Measurements from ENCODE around the gene STAT6. TPM values are rescaled to one million over a fixed set of nuclear protein-coding genes. Genes with fewer than 3 reads are reported as not detected.

Gene STAT6
- total and polyA plus RNA-seq, 7 donors: 66.1 to 210 (median 115) TPM

- intact Hi-C loops (cut with DNase I): no loop called here
- no peak for TF ChIP-seq POLR2A (IDR thresholded peaks at IDR 0.05)
- no peak for TF ChIP-seq CTCF (IDR thresholded peaks at IDR 0.05)
- TF ChIP-seq POLR2AphosphoS5 (IDR thresholded peaks at IDR 0.05): no peak
- TF ChIP-seq EP300 (IDR thresholded peaks at IDR 0.05): no peak
- H3K36me3 ChIP-seq: no peaks in the 10 kb centered on the region
- no peaks in the 10 kb centered on the region for H3K9me3 ChIP-seq
- peaks cover 0 to 22% (median 8%) of the 10 kb centered on the region in 4 donors for H3K4me1 ChIP-seq
- 75 to 77% methylated on average over 6 of the region's 6 CpGs for WGBS, 2 donors
- no peak overlapping the region for H3K4me3 ChIP-seq
- H3K27ac ChIP-seq: no peak overlapping the region
- no peaks in the 10 kb centered on the region for H3K27me3 ChIP-seq
- DNase-seq: no peak
Measured at GRCh38 chr12:57046086-57046791, 64.9 kb downstream of the STAT6 start.

Other genes with a start within 250 kb of the STAT6 start
- gene SDR9C7, start 177.0 kb downstream of the STAT6 start, total RNA-seq: under 1 TPM in 1 of 4 donors, not detected in 3; 0.55 TPM
- gene SDR9C7, start 177.0 kb downstream of the STAT6 start, polyA plus RNA-seq: under 1 TPM in 1 of 3 donors, not detected in 2; 0.03 TPM
- 1 to 10 TPM in 1 of 4 donors, under 1 TPM in 3; under 0.01 to 1.1 (median 0.38) TPM for gene RDH16, start 153.8 kb downstream of the STAT6 start, total RNA-seq
- under 1 TPM in 1 of 3 donors, not detected in 2; 0.19 TPM for gene RDH16, start 153.8 kb downstream of the STAT6 start, polyA plus RNA-seq
- gene ZBTB39, start 104.8 kb downstream of the STAT6 start, total RNA-seq: 1 to 10 TPM; 5.0 to 6.4 (median 5.6) TPM
- gene ZBTB39, start 104.8 kb downstream of the STAT6 start, polyA plus RNA-seq: 1 to 10 TPM in 2 of 3 donors, under 1 TPM in 1; 0.69 to 2.6 (median 1.2) TPM
- 1 to 10 TPM in 2 of 4 donors, under 1 TPM in 1, not detected in 1; 0.66 to 4.5 (median 3.9) TPM for gene TAC3, start 94.8 kb downstream of the STAT6 start, total RNA-seq
- 1 to 10 TPM in 1 of 3 donors, not detected in 2; 4.1 TPM for gene TAC3, start 94.8 kb downstream of the STAT6 start, polyA plus RNA-seq
- gene MYO1A, start 61.2 kb downstream of the STAT6 start, total RNA-seq: 1 to 10 TPM in 2 of 4 donors, under 1 TPM in 2; 0.71 to 7.2 (median 1.3) TPM
- 100 to 1,000 TPM in 2 of 3 donors, 10 to 100 TPM in 1; 89.5 to 112 (median 103) TPM for gene MYO1A, start 61.2 kb downstream of the STAT6 start, polyA plus RNA-seq
- 10 to 100 TPM; 11.5 to 13.6 (median 12.7) TPM for gene NEMP1, start 32.6 kb downstream of the STAT6 start, total RNA-seq
- 1 to 10 TPM in 1 of 3 donors, under 1 TPM in 2; 0.60 to 6.2 (median 0.92) TPM for gene NEMP1, start 32.6 kb downstream of the STAT6 start, polyA plus RNA-seq
- 10 to 100 TPM; 24.8 to 28.9 (median 27.4) TPM for gene NAB2, start 22.2 kb downstream of the STAT6 start, total RNA-seq
- gene NAB2, start 22.2 kb downstream of the STAT6 start, polyA plus RNA-seq: 1 to 10 TPM; 2.5 to 9.5 (median 5.4) TPM
- gene LRP1, start 17.1 kb upstream of the STAT6 start, total RNA-seq: 100 to 1,000 TPM; 147 to 262 (median 204) TPM
- 10 to 100 TPM; 11.4 to 57.9 (median 14.1) TPM for gene LRP1, start 17.1 kb upstream of the STAT6 start, polyA plus RNA-seq
- not detected for gene LRP1-AS, start 36.3 kb upstream of the STAT6 start, total RNA-seq
- gene LRP1-AS, start 36.3 kb upstream of the STAT6 start, polyA plus RNA-seq: not detected
- not detected for gene NXPH4, start 105.4 kb upstream of the STAT6 start, total RNA-seq
- gene NXPH4, start 105.4 kb upstream of the STAT6 start, polyA plus RNA-seq: under 1 TPM in 1 of 3 donors, not detected in 2; 0.13 TPM
- gene SHMT2, start 118.3 kb upstream of the STAT6 start, total RNA-seq: 10 to 100 TPM; 24.6 to 52.2 (median 34.5) TPM
- gene SHMT2, start 118.3 kb upstream of the STAT6 start, polyA plus RNA-seq: 100 to 1,000 TPM in 1 of 3 donors, 10 to 100 TPM in 2; 26.6 to 100 (median 29.4) TPM
- 1 to 10 TPM in 3 of 4 donors, under 1 TPM in 1; 0.41 to 2.8 (median 1.8) TPM for gene STAC3, start 139.8 kb upstream of the STAT6 start, total RNA-seq
- gene STAC3, start 139.8 kb upstream of the STAT6 start, polyA plus RNA-seq: 1 to 10 TPM; 1.2 to 4.6 (median 1.8) TPM